Keratinocyte (primary cell): Measurements from ENCODE around the gene NTN3. TPM values are rescaled to one million over a fixed set of nuclear protein-coding genes. Genes with fewer than 3 reads are reported as not detected.

Source experiments
- DNase-seq: peaks from one replicate; pipeline ENCODE4 v3.0.0-alpha.2; 2011; ENCODE audit warnings: low read depth, missing footprints, low spot score
- FAIRE-seq: peaks from 2 replicates; lab custom pipeline; 2011; peaks lifted over from hg19 to GRCh38; lab: Jason Lieb, UNC
- H2AFZ ChIP-seq: 2 replicates; pipeline ENCODE4 v1.6.0; 2012; ENCODE audit warnings: low read length, control low read depth, inconsistent platforms; ENCODE audit not compliant: control insufficient read depth
- H3K27ac ChIP-seq: 2 replicates; pipeline ENCODE4 v1.5.1; 2011; ENCODE audit warnings: low read length; ENCODE audit not compliant: control insufficient read depth, insufficient read depth
- H3K27me3 ChIP-seq: 3 replicates; pipeline ENCODE4 v1.6.0; 2011; ENCODE audit warnings: low read length; ENCODE audit not compliant: control insufficient read depth, insufficient read depth; ENCODE audit errors: extremely low read depth
- H3K36me3 ChIP-seq, 2 experiments: 2 replicates in 1 of 2; 3 replicates in 1 of 2; pipeline ENCODE4 v1.5.1; 2011; ENCODE audit warnings: low read length in 2 of 2, mild to moderate bottlenecking in 1 of 2; ENCODE audit not compliant: control insufficient read depth in 2 of 2, insufficient read depth in 2 of 2; ENCODE audit errors: extremely low read depth in 1 of 2
- H3K4me1 ChIP-seq: 3 replicates; pipeline ENCODE4 v1.5.1; 2011; ENCODE audit warnings: low read length; ENCODE audit not compliant: control insufficient read depth, insufficient read depth; ENCODE audit errors: extremely low read depth
- H3K4me2 ChIP-seq: 3 replicates; pipeline ENCODE4 v1.6.0; 2011; ENCODE audit warnings: low read depth, low read length; ENCODE audit not compliant: control insufficient read depth, insufficient read depth; ENCODE audit errors: extremely low read depth
- H3K4me3 ChIP-seq, 3 experiments: fragments of 200-600 bp in 1 of 3; sonication (generic) in 1 of 3; 2 replicates in 2 of 3; 3 replicates in 1 of 3; pipeline ENCODE4 v1.5.1; 2011 to 2016; ENCODE audit warnings: low read length in 3 of 3, mild to moderate bottlenecking in 3 of 3, control low read depth in 2 of 3, inconsistent platforms in 1 of 3, low read depth in 1 of 3, mixed read lengths in 1 of 3, mixed run types in 1 of 3, moderate library complexity in 1 of 3; ENCODE audit not compliant: control insufficient read depth in 2 of 3, insufficient read depth in 2 of 3; ENCODE audit errors: extremely low read depth in 1 of 3
- H3K79me2 ChIP-seq: 2 replicates; pipeline ENCODE4 v1.6.0; 2012; ENCODE audit warnings: low read length; ENCODE audit not compliant: control insufficient read depth, insufficient read depth
- H3K9ac ChIP-seq: 3 replicates; pipeline ENCODE4 v1.6.0; 2011; ENCODE audit warnings: low read length; ENCODE audit not compliant: control insufficient read depth, insufficient read depth; ENCODE audit errors: extremely low read depth
- H3K9me1 ChIP-seq: 3 replicates; pipeline ENCODE4 v1.6.0; 2011; ENCODE audit warnings: low read length; ENCODE audit not compliant: control insufficient read depth, insufficient read depth; ENCODE audit errors: extremely low read depth
- H3K9me3 ChIP-seq: 2 replicates; pipeline ENCODE4 v1.5.1; 2012; ENCODE audit warnings: low read depth, low read length; ENCODE audit not compliant: control insufficient read depth
- H4K20me1 ChIP-seq: 3 replicates; pipeline ENCODE4 v1.6.0; 2011; ENCODE audit warnings: low read length; ENCODE audit not compliant: control insufficient read depth, insufficient read depth; ENCODE audit errors: extremely low read depth
- CTCF ChIP-seq, 3 experiments: IDR thresholded peaks in 1 of 3; conservative IDR thresholded peaks in 1 of 3; optimal IDR thresholded peaks in 1 of 3; 2 replicates in 2 of 3; 3 replicates in 1 of 3; pipeline versions ENCODE3 to v1.5.1; 2011; ENCODE audit warnings: low read length in 3 of 3, mild to moderate bottlenecking in 3 of 3, moderate library complexity in 2 of 3, control low read depth in 1 of 3, inconsistent platforms in 1 of 3; ENCODE audit not compliant: insufficient read depth in 2 of 3; ENCODE audit errors: extremely low read depth in 1 of 3
- EZH2 ChIP-seq: IDR thresholded peaks from one replicate; pipeline ENCODE4 v1.6.1; 2012; ENCODE audit warnings: inconsistent platforms, mild to moderate bottlenecking, low read length, moderate library complexity
- dilution Hi-C: fragments of 300-500 bp; cut with MboI; formaldehyde crosslinking; loops from one replicate; pipeline ENCODE4 v1.7.0; 2020; ENCODE audit warnings: low sequenced_read_pairs; ENCODE audit not compliant: extremely low pct_ligation_motif_present
- polyA plus RNA-seq, 5 experiments: library from polyadenylated mRNA; depleted of rRNA in 3 of 5; stranded (reverse) in 3 of 5; stranded (forward) in 1 of 5; unstranded in 1 of 5; fragments of >200 nt; gene quantifications; 1 replicate in 1 of 5; 2 replicates in 3 of 5; 3 replicates in 1 of 5; pipeline versions ENCODE4 v1.2.1 to v1.2.3, GENCODE V29; 2011 to 2012; ENCODE audit warnings: missing spikeins in 2 of 5, low read depth in 1 of 5, low replicate concordance in 1 of 5

NTN3 gene
- polyA plus RNA-seq, 1 donor (not counting 4 experiments of a cell fraction or from before 2014, with no cell fraction given): not detected

- H3K4me2 ChIP-seq: no peak overlapping the region
- no peaks in the 10 kb centered on the region for H4K20me1 ChIP-seq
- TF ChIP-seq EZH2 (no peak), CTCF (optimal IDR thresholded peaks at IDR 0.05 in 1 of 3, IDR thresholded peaks at IDR 0.05 in 1 of 3, conservative IDR thresholded peaks at IDR 0.05 in 1 of 3; ENCODE audit: extremely low read depth in 1 of 3, insufficient read depth in 2 of 3, low read length in 3 of 3) (no peak)
- no peak overlapping the region for H3K9ac ChIP-seq
- H3K79me2 ChIP-seq: no peaks in the 10 kb centered on the region
- peaks cover 20 to 39% of the 10 kb centered on the region in 2 experiments for H3K36me3 ChIP-seq
- H3K27ac ChIP-seq: no peak overlapping the region
- H2AFZ ChIP-seq: no peak overlapping the region
- H3K27me3 ChIP-seq: no peaks in the 10 kb centered on the region
- dilution Hi-C loops: no loop called here
- no peaks in the 10 kb centered on the region for H3K9me3 ChIP-seq
- H3K4me1 ChIP-seq: no peaks in the 10 kb centered on the region
- H3K9me1 ChIP-seq: no peaks in the 10 kb centered on the region
- no peak overlapping the region for H3K4me3 ChIP-seq
- no peak for DNase-seq
- FAIRE-seq: no peak
Observed at GRCh38 chr16:2452650-2453049, 18.4 kb upstream of the NTN3 start.

- H3K36me3 ChIP-seq: peaks cover 14 to 36% of the 10 kb centered on the region in 2 experiments
- no peaks in the 10 kb centered on the region for H3K79me2 ChIP-seq
- H3K4me1 ChIP-seq: peaks cover 4% of the 10 kb centered on the region
- no peaks in the 10 kb centered on the region for H3K9me3 ChIP-seq
- TF ChIP-seq CTCF (optimal IDR thresholded peaks at IDR 0.05 in 1 of 3, IDR thresholded peaks at IDR 0.05 in 1 of 3, conservative IDR thresholded peaks at IDR 0.05 in 1 of 3; ENCODE audit: extremely low read depth in 1 of 3, insufficient read depth in 2 of 3, low read length in 3 of 3): no peak
- TF ChIP-seq EZH2: no peak
- H3K9me1 ChIP-seq: no peaks in the 10 kb centered on the region
- no peak overlapping the region for H3K4me3 ChIP-seq
- dilution Hi-C loops: no loop called here
- no peak overlapping the region for H2AFZ ChIP-seq
- no peak overlapping the region for H3K27ac ChIP-seq
- no peaks in the 10 kb centered on the region for H3K27me3 ChIP-seq
- FAIRE-seq (no peak), DNase-seq (no peak)
- H3K9ac ChIP-seq: no peak overlapping the region
- H4K20me1 ChIP-seq: no peaks in the 10 kb centered on the region
- no peak overlapping the region for H3K4me2 ChIP-seq
Observed at GRCh38 chr16:2455081-2455845, 15.8 kb upstream of the NTN3 start.
